SK-N-SH (cell line): ENCODE measurements around the gene ERBB2.

Experiments used
- CHD2 ChIP-seq: fragments of 150-350 bp; IDR thresholded peaks from 2 replicates; pipeline ENCODE4 v1.6.1; 2018; ENCODE audit warnings: low read length; ENCODE audit not compliant: partially characterized antibody
- ELF1 ChIP-seq: IDR thresholded peaks from 2 replicates; pipeline ENCODE4 v1.4.0; 2012
- MXI1 ChIP-seq: IDR thresholded peaks from 2 replicates; pipeline ENCODE4 v1.6.1; 2012; ENCODE audit warnings: mild to moderate bottlenecking, low read depth, low read length, improper control_type of control experiment
- POLR2AphosphoS5 ChIP-seq: IDR thresholded peaks from 2 replicates; pipeline ENCODE4 v1.6.1; 2012; ENCODE audit warnings: low read depth, low read length
- RCOR1 ChIP-seq: fragments of 150-350 bp; IDR thresholded peaks from 2 replicates; pipeline ENCODE4 v1.6.1; 2017; ENCODE audit warnings: antibody characterized with exemption, low read length
- YY1 ChIP-seq: IDR thresholded peaks from 2 replicates; pipeline ENCODE4 v1.4.0; 2012; ENCODE audit warnings: low read depth, mild to moderate bottlenecking
- TF ChIP-seq, protein P1 (sequence below): fragments of 200-600 bp; sonication (generic); IDR thresholded peaks from 2 replicates; pipeline ENCODE4 v1.6.1; 2017; ENCODE audit warnings: antibody characterized with exemption, mild to moderate bottlenecking, moderate library complexity
- TF ChIP-seq, protein P2 (sequence below): fragments of 150-350 bp; IDR thresholded peaks from 2 replicates; pipeline ENCODE4 v1.6.1; 2017; ENCODE audit warnings: antibody characterized with exemption, low read length, low read depth, borderline replicate concordance

DNA sequence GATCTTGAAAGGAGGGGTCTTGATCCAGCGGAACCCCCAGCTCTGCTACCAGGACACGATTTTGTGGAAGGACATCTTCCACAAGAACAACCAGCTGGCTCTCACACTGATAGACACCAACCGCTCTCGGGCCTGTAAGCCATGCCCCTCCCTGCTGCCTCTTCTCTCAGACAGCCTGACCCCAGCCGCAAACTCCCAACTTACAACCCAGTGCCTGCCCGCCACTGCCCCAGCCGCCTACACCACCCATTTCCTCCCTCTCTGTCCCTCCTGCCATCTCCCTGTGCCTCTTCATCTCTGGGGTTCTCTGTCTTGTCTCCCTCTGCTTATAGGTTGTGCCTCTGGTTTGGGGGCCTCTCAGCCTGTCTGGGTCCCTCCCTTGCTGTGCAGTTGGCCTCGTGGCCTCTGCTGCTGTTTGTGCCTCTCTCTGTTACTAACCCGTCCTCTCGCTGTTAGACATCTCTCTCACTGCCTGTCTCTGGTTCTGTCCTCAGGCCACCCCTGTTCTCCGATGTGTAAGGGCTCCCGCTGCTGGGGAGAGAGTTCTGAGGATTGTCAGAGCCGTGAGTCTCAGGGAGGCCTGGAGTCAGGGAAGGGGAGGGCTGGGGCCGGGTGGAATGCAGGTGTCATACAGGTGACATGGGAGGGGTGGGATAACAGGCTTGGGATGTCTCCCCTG is 9.6 kb downstream of the ERBB2 start:
- TF ChIP-seq ELF1 = no peak
- TF ChIP-seq, protein P1, sequence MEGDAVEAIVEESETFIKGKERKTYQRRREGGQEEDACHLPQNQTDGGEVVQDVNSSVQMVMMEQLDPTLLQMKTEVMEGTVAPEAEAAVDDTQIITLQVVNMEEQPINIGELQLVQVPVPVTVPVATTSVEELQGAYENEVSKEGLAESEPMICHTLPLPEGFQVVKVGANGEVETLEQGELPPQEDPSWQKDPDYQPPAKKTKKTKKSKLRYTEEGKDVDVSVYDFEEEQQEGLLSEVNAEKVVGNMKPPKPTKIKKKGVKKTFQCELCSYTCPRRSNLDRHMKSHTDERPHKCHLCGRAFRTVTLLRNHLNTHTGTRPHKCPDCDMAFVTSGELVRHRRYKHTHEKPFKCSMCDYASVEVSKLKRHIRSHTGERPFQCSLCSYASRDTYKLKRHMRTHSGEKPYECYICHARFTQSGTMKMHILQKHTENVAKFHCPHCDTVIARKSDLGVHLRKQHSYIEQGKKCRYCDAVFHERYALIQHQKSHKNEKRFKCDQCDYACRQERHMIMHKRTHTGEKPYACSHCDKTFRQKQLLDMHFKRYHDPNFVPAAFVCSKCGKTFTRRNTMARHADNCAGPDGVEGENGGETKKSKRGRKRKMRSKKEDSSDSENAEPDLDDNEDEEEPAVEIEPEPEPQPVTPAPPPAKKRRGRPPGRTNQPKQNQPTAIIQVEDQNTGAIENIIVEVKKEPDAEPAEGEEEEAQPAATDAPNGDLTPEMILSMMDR = no peak
- TF ChIP-seq, protein P2, sequence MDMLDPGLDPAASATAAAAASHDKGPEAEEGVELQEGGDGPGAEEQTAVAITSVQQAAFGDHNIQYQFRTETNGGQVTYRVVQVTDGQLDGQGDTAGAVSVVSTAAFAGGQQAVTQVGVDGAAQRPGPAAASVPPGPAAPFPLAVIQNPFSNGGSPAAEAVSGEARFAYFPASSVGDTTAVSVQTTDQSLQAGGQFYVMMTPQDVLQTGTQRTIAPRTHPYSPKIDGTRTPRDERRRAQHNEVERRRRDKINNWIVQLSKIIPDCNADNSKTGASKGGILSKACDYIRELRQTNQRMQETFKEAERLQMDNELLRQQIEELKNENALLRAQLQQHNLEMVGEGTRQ = no peak
- TF ChIP-seq YY1 = no peak
- no peak for TF ChIP-seq RCOR1
- TF ChIP-seq POLR2AphosphoS5 = no peak
- TF ChIP-seq CHD2 = no peak
- TF ChIP-seq MXI1 = no peak
